ENCODE data around the gene MRS2. TPM values are rescaled to one million over a fixed set of nuclear protein-coding genes. Genes with fewer than 3 reads are reported as not detected.
"Not testable (repeated sequence)": the region's sequence is repeated elsewhere in the genome, so short reads cannot be mapped to it uniquely, and the experiment has no call there.

Gene MRS2
- total RNA-seq, 1 experiment from 2014 or later = 26.0 TPM

DNA sequence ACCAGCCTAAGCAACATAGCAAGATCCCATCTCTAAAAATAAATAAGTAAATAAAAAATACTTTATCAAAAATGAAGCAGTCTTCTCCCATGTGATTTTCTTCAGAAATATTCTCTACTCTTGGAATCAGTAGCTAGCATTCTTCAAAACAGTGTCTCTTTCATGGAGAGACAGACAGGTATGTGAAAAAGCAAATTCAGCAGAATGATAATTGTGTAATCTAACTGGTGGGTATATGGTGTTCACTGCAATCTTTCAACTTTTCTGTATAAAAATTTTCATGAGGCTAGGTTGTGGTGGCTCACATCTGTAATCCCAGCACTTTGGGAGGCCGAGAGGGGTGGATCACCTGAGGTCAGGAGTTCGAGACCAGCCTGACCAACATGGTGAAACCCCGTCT lies 7.9 kb downstream of the MRS2 start:
- in situ Hi-C loops (cut with HindIII; ENCODE audit: low pct_unique_long_range_greater_than_20kb, low sequenced_read_pairs) = no loop called here
- no peak for TF ChIP-seq TCF7L2 (IDR thresholded peaks at IDR 0.05; ENCODE audit: low read depth, low read length)
- TF ChIP-seq, protein P1, sequence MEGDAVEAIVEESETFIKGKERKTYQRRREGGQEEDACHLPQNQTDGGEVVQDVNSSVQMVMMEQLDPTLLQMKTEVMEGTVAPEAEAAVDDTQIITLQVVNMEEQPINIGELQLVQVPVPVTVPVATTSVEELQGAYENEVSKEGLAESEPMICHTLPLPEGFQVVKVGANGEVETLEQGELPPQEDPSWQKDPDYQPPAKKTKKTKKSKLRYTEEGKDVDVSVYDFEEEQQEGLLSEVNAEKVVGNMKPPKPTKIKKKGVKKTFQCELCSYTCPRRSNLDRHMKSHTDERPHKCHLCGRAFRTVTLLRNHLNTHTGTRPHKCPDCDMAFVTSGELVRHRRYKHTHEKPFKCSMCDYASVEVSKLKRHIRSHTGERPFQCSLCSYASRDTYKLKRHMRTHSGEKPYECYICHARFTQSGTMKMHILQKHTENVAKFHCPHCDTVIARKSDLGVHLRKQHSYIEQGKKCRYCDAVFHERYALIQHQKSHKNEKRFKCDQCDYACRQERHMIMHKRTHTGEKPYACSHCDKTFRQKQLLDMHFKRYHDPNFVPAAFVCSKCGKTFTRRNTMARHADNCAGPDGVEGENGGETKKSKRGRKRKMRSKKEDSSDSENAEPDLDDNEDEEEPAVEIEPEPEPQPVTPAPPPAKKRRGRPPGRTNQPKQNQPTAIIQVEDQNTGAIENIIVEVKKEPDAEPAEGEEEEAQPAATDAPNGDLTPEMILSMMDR (IDR thresholded peaks at IDR 0.05) = no peak
- no peak for TF ChIP-seq SIN3A (IDR thresholded peaks at IDR 0.05; ENCODE audit: borderline replicate concordance, insufficient read depth, low read depth, low read length)
- TF ChIP-seq, protein P2, sequence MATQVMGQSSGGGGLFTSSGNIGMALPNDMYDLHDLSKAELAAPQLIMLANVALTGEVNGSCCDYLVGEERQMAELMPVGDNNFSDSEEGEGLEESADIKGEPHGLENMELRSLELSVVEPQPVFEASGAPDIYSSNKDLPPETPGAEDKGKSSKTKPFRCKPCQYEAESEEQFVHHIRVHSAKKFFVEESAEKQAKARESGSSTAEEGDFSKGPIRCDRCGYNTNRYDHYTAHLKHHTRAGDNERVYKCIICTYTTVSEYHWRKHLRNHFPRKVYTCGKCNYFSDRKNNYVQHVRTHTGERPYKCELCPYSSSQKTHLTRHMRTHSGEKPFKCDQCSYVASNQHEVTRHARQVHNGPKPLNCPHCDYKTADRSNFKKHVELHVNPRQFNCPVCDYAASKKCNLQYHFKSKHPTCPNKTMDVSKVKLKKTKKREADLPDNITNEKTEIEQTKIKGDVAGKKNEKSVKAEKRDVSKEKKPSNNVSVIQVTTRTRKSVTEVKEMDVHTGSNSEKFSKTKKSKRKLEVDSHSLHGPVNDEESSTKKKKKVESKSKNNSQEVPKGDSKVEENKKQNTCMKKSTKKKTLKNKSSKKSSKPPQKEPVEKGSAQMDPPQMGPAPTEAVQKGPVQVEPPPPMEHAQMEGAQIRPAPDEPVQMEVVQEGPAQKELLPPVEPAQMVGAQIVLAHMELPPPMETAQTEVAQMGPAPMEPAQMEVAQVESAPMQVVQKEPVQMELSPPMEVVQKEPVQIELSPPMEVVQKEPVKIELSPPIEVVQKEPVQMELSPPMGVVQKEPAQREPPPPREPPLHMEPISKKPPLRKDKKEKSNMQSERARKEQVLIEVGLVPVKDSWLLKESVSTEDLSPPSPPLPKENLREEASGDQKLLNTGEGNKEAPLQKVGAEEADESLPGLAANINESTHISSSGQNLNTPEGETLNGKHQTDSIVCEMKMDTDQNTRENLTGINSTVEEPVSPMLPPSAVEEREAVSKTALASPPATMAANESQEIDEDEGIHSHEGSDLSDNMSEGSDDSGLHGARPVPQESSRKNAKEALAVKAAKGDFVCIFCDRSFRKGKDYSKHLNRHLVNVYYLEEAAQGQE (IDR thresholded peaks at IDR 0.05; ENCODE audit: insufficient read depth in 1 of 2, low read depth in 2 of 2, low read length in 1 of 2) = no peak
- TF ChIP-seq POLR2AphosphoS5 (IDR thresholded peaks at IDR 0.05; ENCODE audit: low read depth, low read length) = no peak
- Histone ChIP-seq H3K36me3 (ENCODE audit: control insufficient read depth, insufficient read depth, low read length) (peaks cover 45% of the 10 kb centered on the region), H3K27ac (ENCODE audit: low read length) (no peak overlapping the region), H3K4me1 (ENCODE audit: control insufficient read depth, insufficient read depth, low read length) (no peaks in the 10 kb centered on the region), H3K4me3 (ENCODE audit: low read depth in 2 of 2, low read length in 2 of 2) (no peak overlapping the region), H3K27me3 (ENCODE audit: control insufficient read depth, insufficient read depth, low read length) (no peaks in the 10 kb centered on the region), H3K9me3 (ENCODE audit: control insufficient read depth, insufficient read depth, low read depth, low read length) (no peaks in the 10 kb centered on the region)
- ATAC-seq (no peak), DNase-seq (ENCODE audit: low read depth, low spot score) (no peak)
- no TSS peak for BruUV-seq (replicated peaks)
- ChIA-PET POLR2A (no interaction called here), CTCF (interaction anchor here (0.6 kb wide), 1 partner anchor 22 kb away, joined by 7 read pairs; no protein-coding TSS in a partner anchor)
- intact Hi-C loops (cut with micrococcal nuclease; ENCODE audit: unreplicated experiment) = no loop called here

DNA sequence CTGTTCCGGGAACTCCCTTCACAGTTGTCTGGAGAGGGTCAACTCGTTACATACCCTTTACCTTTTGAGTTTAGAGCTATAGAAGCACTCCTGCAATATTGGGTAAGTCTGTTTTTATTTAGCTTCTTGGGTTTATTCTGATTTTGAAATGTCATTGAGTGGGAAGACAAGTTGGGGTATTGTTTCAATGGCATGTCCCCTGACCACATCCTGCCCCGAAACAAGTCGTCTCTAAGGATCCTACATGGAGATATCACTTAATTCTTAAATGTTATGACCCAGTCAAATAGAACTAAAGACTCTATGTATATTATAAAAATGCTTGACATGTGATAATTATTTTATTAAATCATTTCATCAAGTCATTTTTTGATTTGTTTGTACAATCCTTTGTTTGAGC lies 9.6 kb downstream of the MRS2 start:
- in situ Hi-C loops (cut with HindIII; ENCODE audit: low pct_unique_long_range_greater_than_20kb, low sequenced_read_pairs) (no loop called here), intact Hi-C loops (cut with micrococcal nuclease; ENCODE audit: unreplicated experiment) (no loop called here)
- BruUV-seq (replicated peaks) = no TSS peak
- Histone ChIP-seq H3K4me1 (ENCODE audit: control insufficient read depth, insufficient read depth, low read length) (no peaks in the 10 kb centered on the region), H3K4me3 (ENCODE audit: low read depth in 2 of 2, low read length in 2 of 2) (no peak overlapping the region), H3K36me3 (ENCODE audit: control insufficient read depth, insufficient read depth, low read length) (peaks cover 54% of the 10 kb centered on the region), H3K27ac (ENCODE audit: low read length) (no peak overlapping the region), H3K27me3 (ENCODE audit: control insufficient read depth, insufficient read depth, low read length) (no peaks in the 10 kb centered on the region), H3K9me3 (ENCODE audit: control insufficient read depth, insufficient read depth, low read depth, low read length) (no peaks in the 10 kb centered on the region)
- CTCF ChIA-PET = no interaction called here
- no peak for DNase-seq (ENCODE audit: low read depth, low spot score)
- ATAC-seq = no peak
- POLR2A ChIA-PET = no interaction called here
- TF ChIP-seq, protein P2 (IDR thresholded peaks at IDR 0.05; ENCODE audit: insufficient read depth in 1 of 2, low read depth in 2 of 2, low read length in 1 of 2) = no peak
- TF ChIP-seq TCF7L2 (IDR thresholded peaks at IDR 0.05; ENCODE audit: low read depth, low read length) (no peak), POLR2AphosphoS5 (IDR thresholded peaks at IDR 0.05; ENCODE audit: low read depth, low read length) (no peak), SIN3A (IDR thresholded peaks at IDR 0.05; ENCODE audit: borderline replicate concordance, insufficient read depth, low read depth, low read length) (no peak)
- TF ChIP-seq, protein P1 (IDR thresholded peaks at IDR 0.05) = no peak

DNA sequence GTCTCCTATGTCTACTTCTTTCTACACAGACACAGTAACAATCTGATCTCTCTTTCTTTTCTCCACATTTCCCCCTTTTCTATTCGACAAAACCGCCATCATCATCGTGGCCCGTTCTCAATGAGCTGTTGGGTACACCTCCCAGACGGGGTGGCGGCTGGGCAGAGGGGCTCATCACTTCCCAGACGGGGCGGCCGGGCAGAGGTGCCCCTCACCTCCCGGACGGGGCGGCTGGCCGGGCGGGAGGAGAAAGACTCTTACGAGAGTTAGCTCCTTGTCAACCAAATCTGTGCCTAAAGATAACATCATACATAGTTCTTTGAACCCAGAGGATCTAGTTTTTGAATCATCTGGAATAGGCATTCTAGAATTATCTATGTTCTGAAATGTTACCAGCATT lies 11.8 kb downstream of the MRS2 start:
- intact Hi-C loops (cut with micrococcal nuclease; ENCODE audit: unreplicated experiment); H3K27me3 ChIP-seq (ENCODE audit: control insufficient read depth, insufficient read depth, low read length); H3K27ac ChIP-seq (ENCODE audit: low read length); in situ Hi-C loops (cut with HindIII; ENCODE audit: low pct_unique_long_range_greater_than_20kb, low sequenced_read_pairs); H3K4me3 ChIP-seq (ENCODE audit: low read depth in 2 of 2, low read length in 2 of 2); H3K4me1 ChIP-seq (ENCODE audit: control insufficient read depth, insufficient read depth, low read length); H3K9me3 ChIP-seq (ENCODE audit: control insufficient read depth, insufficient read depth, low read depth, low read length); CTCF ChIA-PET; DNase-seq (ENCODE audit: low read depth, low spot score); ATAC-seq; BruUV-seq (replicated peaks); POLR2A ChIA-PET: not testable (repeated sequence)
- H3K36me3 ChIP-seq (ENCODE audit: control insufficient read depth, insufficient read depth, low read length) = peaks cover 45% of the 10 kb centered on the region
